Ramos (cell line): ENCODE results near the gene M1AP.
"Not testable (repeated sequence)": the region's sequence is repeated elsewhere in the genome, so short reads cannot be mapped to it uniquely, and the experiment has no call there.

ENCODE experiments used
- in situ Hi-C: fragments of 300-500 bp; cut with MboI; formaldehyde crosslinking; loops from one replicate; pipeline ENCODE4 v1.14.3; 2022; ENCODE audit warnings: low sequenced_read_pairs; ENCODE audit not compliant: unreplicated experiment

M1AP gene

GRCh38 chr2:74569686-74570085, 78.4 kb downstream of the M1AP start:
- in situ Hi-C loops = no loop called here

- in situ Hi-C loops = no loop called here
These were observed 80.2 kb downstream of the M1AP start for GRCh38 chr2:74567881-74568280.

- in situ Hi-C loops = no loop called here
These were observed 81.4 kb downstream of the M1AP start for GRCh38 chr2:74566754-74567085.

GRCh38 chr2:74566076-74566753, 81.9 kb downstream of the M1AP start:
- in situ Hi-C loops = no loop called here

GRCh38 chr2:74564222-74564621, 83.9 kb downstream of the M1AP start:
- in situ Hi-C loops = no loop called here

GRCh38 chr2:74562126-74562775, 85.9 kb downstream of the M1AP start:
- in situ Hi-C loops = no loop called here

- in situ Hi-C loops = not testable (repeated sequence)
These were observed 87.1 kb downstream of the M1AP start for GRCh38 chr2:74561022-74561421.

- in situ Hi-C loops = no loop called here
These were observed 87.5 kb downstream of the M1AP start for GRCh38 chr2:74560591-74560990.

- in situ Hi-C loops = no loop called here
These were observed 88.2 kb downstream of the M1AP start for GRCh38 chr2:74559912-74560311.

GRCh38 chr2:74558284-74559230, 89.6 kb downstream of the M1AP start:
- in situ Hi-C loops = no loop called here

GRCh38 chr2:74556831-74557370, 91.2 kb downstream of the M1AP start:
- in situ Hi-C loops = no loop called here

GRCh38 chr2:74556159-74556558, 92.0 kb downstream of the M1AP start:
- in situ Hi-C loops = no loop called here

GRCh38 chr2:74555610-74556103, 92.5 kb downstream of the M1AP start:
- in situ Hi-C loops = no loop called here

GRCh38 chr2:74554820-74555531, 93.2 kb downstream of the M1AP start:
- in situ Hi-C loops = no loop called here

- in situ Hi-C loops = no loop called here
These were observed 94.0 kb downstream of the M1AP start, which contains the start of the genes DOK1 and LOXL3 for GRCh38 chr2:74553892-74554819. TSS of gene DOK1 (plus strand) at chr2:74554720. CDS start at chr2:74554755, 35 bp downstream. TSS of gene LOXL3 (minus strand) at chr2:74553942. CDS start at chr2:74552634, 1,308 bp downstream.

GRCh38 chr2:74552914-74553811, 95.0 kb downstream of the M1AP start:
- in situ Hi-C loops = no loop called here

GRCh38 chr2:74551942-74552913, 95.9 kb downstream of the M1AP start:
- in situ Hi-C loops = no loop called here
